NCI-H1930 (cell line): ENCODE measurements around the gene SRSF12.
"Not testable (repeated sequence)": the region's sequence is repeated elsewhere in the genome, so short reads cannot be mapped to it uniquely, and the experiment has no call there.

Experiments
- DNase-seq, 2 experiments: peaks; one replicate each; lab custom pipeline; 2025; lab: John Stamatoyannopoulos, UW

Gene SRSF12

GRCh38 chr6:89128256-89128671 is 10.4 kb upstream of the SRSF12 start:
- DNase-seq, result not testable (repeated sequence)

- no peak for DNase-seq
These were observed 4.8 kb upstream of the SRSF12 start for GRCh38 chr6:89122625-89123024.

- DNase-seq, result no peak
These were observed 4.1 kb upstream of the SRSF12 start for GRCh38 chr6:89121934-89122333.

GRCh38 chr6:89120371-89120770 is 2.5 kb upstream of the SRSF12 start:
- DNase-seq, result no peak

DNA sequence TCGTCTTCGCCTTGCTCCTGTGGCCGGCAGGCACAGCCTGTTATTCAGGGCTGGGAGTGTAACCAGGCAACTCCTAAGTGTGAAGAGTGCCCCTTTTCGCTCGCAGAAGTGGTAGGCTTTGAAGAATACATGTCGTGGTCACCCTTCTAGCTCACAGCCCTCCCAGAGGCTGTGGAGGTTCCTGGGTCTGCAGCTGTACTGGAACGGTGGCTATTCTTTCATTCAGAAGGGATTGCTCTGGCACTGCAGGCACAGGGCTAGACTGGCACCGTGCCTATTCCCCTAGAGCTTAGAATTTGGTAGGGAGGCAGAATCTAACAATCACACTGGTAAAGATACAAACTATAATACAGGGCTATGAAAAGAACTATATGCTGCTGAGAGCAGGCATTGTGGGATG is 1.1 kb upstream of the SRSF12 start:
- no peak for DNase-seq

DNA sequence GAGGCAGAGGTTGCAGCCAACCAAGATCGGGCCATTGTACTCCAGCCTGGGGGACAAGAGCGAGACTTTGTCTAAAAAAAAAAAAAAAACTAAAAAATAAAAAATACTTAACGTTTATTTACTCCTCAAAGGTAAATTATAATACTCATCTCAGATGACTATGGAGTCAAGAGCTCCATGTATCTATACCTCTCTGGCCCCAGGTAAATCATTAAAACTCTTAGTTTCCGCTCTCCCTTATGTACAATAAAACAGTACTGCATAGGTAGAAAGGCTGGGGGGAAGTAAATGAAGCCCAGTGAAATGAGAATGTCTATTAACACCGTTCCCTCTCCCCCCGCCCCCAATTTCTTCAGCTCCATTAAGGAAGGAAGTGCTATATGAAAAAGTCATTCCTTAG is 1.2 kb downstream of the SRSF12 start:
- no peak for DNase-seq

GRCh38 chr6:89111933-89112332 is 5.9 kb downstream of the SRSF12 start:
- DNase-seq, result no peak

DNA sequence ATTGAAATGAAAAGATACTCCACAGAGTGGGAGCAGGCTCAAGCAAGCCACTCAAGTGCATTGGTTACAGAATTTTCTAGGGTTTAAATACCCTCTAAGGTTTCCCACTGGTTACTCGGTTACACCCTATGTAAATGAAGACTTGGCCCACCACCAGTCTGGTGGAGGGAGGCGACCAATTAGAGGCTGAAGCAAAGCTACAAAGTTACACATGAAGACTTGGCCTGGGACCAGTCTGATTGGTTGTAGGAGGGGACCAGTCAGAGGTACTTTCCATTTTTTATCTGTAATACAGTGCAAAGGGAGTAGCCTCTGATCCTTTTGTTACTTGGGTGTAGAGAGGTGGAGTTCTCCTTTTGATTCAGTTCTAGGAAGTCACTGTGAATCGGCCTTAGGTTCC is 7.6 kb downstream of the SRSF12 start:
- no peak for DNase-seq

- no peak for DNase-seq
These were observed 17.8 kb downstream of the SRSF12 start for GRCh38 chr6:89100114-89100513.

- no peak for DNase-seq
These were observed 19.4 kb downstream of the SRSF12 start for GRCh38 chr6:89098461-89098860.

- DNase-seq, result no peak
These were observed 30.0 kb downstream of the SRSF12 start for GRCh38 chr6:89087881-89088280.

DNA sequence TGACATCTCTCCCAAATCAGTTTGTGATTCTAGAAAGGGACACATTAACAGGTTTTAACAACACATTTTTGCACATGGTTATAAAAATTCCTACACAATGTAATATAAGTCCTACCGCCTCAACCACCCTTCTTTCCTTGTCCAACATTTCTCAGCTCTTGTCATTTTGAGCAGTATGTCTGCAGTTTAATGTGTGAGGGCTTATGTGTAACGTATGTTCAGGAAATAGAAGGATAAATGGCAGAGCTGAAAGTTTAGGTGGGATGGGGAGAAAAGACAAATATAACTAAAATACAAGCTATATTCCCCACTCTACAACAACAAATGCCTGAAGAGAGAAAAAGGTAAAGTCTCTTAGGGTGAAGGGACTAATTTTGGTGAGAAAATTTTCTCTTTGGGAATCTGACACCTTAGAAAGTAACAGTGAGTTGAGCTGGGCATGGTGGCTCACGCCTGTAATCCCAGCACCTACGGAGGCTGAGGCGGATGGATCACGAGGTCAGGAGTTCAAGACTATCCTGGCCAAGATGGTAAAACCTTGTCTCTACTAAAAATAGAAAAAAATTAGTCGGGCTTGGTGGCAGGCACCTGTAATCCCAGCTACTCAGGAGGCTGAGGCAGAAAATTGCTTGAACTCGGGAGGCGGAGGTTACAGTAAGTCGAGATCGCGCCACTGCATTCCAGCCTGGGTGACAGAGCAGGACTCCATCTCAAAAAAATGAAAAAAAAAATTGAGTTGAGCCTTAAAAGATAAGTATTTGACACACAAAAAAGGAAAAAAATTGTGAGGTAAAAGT is 32.3 kb downstream of the SRSF12 start:
- DNase-seq, result no peak

DNA sequence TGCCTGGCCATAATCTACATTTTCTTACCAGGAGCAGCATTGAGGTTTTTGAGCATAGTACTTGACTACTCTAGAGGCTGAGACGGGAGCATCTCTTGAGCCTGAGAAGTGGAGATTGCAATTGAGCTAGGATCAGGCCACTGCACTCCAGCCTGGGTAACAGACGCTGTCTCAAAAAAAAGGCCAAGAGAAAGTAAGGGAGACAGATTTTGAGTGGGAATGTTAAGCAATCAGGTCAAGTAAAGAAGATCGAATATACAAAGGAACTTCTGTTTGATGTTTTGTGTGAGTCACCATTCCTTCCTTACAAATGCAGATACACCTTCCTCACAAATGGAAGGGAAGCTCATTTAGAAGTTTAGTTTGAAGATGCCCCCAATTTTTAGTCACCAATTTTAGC is 32.9 kb downstream of the SRSF12 start:
- no peak for DNase-seq

DNA sequence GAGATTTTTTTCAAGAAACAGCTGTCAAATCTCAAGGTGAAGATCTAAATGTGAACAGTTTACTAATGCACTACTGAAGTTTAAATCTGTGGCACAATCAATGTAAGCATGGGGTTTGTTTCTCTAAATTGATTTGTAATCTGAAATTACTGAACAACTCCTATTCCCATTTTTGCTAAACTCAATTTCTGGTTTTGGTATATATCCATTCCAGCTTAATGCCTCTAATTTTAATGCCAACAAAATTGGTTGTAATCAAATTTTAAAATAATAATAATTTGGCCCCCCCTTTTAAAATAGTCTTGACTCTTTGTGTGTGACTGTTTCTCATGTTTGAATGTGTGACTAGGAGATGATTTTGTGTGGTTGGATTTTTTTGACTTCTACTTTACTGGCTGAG is 33.3 kb downstream of the SRSF12 start:
- no peak for DNase-seq

DNA sequence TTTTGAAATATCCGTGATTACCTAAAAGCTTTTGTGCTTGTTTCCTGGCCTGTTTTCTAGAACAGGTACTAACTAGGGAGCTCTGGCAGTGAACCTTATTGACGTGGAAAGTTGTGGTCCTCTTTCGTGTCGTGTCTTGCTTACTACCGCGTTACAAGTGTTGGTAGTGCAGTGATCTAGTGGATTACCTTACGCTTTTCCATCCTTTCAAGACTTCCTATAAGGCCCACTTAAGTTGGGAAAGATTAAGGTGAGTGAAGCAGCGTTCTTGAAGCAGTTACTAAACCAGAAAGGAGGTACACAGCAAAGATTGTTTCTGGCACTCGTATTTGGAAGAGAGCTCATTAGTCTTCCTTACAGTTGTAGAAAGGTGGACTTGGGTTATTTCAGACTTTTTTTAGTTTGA is 35.4 kb downstream of the SRSF12 start:
- DNase-seq, result no peak

- DNase-seq, result peak; percentile 85 to 86
These were observed 36.2 kb downstream of the SRSF12 start for GRCh38 chr6:89081423-89082322.

GRCh38 chr6:89081129-89081422 is 36.8 kb downstream of the SRSF12 start:
- no peak for DNase-seq

DNA sequence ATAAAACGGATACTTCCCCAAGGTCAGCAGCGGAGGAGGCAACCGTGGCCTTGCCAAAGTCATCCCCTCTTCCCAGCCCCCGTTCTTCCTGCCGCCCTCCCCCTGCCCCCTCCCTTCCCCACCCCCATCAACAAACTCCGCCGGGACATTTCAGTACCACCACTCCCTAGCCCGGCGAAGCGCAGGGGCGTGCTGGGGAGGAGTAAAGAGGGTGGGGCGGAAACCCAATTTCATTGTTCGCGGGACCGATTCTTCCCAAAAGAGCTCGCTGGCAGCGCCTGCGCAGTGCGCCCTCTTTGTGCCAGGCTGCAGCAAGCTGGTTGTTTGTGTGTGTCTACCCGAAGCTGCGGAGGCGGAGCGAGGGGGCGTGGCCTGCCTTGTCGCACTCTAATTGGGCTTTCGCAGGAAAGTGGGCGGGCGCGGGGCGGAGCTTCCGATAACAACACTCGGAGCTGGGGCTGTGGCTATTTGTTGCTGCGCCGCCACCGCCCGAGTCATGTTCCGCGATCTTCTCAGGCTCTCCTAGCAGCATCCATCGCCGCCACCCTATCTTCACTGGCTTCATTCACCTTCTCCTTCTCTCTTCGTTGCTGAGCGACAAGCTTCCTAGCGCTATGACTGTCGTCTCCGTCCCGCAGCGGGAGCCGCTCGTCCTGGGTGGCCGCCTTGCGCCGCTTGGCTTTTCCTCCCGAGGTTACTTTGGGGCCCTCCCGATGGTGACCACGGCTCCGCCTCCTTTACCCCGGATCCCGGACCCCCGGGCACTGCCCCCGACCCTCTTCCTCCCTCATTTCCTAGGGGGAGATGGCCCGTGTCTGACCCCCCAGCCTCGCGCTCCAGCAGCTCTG is 37.4 kb downstream of the SRSF12 start, which contains the start of gene PNRC1:
Gene PNRC1 (plus strand): TSS at position 471 of the 848 bp plus-strand sequence. CDS start 144 bp downstream, at position 615.
- DNase-seq, result peak; percentile 90 to 97

DNA sequence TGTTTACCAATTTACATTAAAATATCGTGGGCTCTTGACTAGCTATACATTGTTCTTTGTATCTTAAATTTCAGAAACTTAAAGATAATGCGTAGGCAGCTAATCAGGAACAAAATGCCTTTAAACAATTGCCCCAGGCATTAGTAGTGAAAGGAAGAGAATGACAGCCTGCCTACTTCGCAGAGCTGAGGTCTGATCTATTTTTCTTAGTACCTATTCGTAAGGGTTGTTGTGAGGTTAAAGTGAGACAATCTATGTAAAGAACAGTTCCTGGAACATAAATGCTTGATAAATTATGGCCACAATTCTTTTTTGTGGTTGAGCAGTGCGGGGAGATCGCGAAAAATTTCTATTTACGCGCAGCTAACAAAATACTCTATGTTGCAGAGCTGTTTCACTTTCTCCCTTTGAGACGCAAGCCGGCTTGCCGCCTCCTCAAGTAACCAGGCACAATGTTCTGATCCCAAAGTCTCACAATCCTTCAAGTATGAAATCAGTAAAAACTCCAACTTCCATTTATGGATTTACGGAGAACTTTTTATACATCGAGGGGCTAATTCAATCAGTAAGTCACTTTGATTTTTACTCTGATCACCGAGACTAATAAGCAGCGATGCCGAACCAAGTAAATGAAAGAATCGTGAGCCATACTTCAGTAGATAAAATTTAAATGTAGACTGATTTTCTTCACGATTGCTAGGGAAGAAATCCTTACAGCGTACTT is 38.2 kb downstream of the SRSF12 start:
- no peak for DNase-seq

- DNase-seq, result no peak
These were observed 44.0 kb downstream of the SRSF12 start for GRCh38 chr6:89073840-89074239.

- no peak for DNase-seq
These were observed 44.8 kb downstream of the SRSF12 start for GRCh38 chr6:89073014-89073620.
